Measurements from ENCODE around the gene TMEM272.

Gene TMEM272, protein sequence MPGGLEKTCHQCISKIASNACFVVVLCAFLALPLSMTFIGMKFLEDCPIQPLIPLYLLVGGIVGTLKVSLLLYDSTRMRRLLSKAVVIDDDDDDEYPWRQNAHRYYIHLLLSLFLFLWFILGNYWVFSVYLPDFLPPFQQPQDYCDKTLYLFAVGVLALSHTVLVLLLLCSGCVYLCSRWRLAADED

DNA sequence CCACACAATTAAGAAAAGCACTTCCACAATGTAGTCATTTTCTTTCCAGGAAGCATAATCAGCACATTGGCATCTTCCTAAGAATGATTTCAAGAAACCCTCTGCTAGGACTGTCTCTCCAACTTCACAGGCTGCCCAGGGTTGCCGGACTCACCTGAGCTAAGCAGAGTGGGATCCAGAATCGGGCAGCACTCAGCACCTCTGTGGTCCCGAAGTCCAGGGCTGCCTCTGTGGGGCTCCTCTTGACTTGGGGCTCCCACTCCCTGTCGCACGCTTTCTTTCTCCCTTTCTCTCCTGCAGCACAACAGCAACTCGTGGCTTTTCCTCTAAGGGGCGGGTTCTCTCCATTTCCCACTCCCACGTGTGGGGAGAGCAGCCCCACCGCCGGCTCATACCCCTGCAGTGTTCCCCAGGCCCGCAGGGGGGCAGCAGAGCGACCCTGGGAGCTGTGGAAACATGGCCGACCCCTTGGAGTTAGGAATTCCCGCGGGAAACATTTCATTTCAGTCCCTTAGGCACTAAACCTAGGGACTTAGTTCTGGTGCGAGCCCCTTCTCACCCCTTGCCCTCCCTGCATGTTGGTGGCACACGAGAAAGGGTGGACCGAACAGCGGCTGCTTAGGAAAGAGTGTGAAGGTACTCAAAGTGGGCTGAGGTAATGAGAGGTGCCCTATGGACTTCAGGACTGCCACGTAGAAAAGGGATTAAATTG lies at the start of gene TMEM272:
Gene TMEM272 (minus strand): TSS at position 316 of the 712 bp plus-strand sequence. CDS start 6,647 bp downstream, outside the sequence.
- peak in 9 of 10 donors; percentile 46 to 93 (median 65) for DNase-seq
- intact Hi-C loops (cut with DNase I): loop anchor here (5.0 kb wide), 1 partner anchor 282 kb away; the partner anchor contains the start of gene NEK5

DNA sequence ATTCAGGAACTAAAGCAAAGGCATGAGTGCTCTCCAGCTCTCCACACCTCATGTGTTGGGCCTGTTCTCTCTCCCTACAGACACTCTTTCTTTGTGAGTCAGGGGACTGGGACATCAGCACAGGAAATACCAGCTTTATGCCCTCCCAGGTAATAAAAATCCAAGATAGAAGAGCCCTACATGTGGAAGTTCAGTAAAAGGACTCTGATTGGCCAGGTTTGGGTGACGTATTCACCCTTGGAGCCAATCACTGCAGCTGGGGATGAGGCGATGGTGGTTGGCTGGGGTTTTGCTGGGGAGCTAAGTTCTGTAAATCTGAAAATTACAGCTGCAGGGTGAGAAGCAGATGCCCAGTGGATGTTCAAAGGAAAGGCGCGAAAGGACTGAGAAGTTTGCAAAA lies 49.3 kb upstream of the TMEM272 start:
- DNase-seq: no peak
- intact Hi-C loops (cut with DNase I): no loop called here

DNA sequence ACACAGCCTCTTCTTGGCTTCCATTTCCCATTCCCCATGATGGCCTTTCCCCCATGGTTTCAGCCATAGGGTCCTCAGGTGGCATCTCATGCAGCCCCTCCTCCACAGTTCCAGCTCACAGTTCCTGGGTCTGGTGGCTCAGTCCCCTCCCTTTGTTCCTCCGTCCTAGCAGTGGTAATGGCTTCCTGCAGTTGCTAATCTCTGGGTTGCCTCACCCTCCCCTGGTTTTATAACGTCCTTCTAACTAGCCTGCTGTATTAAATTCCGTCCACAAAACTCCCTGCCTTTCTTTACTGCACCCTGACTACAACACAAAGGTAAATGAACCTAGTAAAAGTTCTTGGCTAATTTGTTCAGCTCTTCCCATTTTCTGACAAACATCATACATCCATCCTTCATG lies 47.7 kb upstream of the TMEM272 start:
- intact Hi-C loops (cut with DNase I): no loop called here
- DNase-seq: no peak

DNA sequence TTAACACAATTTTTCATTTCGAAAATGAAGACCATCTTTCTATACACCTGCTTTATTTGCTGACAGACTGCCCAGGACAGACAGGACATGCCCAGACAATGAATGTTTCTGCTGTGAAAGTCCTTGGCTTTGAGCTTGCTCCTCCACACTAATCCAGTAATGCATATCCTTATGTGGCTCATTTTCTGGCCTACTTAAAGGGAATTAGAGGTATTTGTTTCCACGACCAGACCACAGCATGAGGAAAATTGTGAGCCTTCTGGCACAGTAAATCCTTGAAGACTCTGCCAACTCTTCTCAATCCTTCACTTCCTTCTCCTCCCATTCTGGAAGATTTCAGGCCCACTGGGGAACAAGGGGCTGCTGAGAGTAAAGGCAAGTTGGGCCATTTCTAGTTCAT lies 42.5 kb upstream of the TMEM272 start:
- DNase-seq: no peak
- intact Hi-C loops (cut with DNase I): no loop called here

DNA sequence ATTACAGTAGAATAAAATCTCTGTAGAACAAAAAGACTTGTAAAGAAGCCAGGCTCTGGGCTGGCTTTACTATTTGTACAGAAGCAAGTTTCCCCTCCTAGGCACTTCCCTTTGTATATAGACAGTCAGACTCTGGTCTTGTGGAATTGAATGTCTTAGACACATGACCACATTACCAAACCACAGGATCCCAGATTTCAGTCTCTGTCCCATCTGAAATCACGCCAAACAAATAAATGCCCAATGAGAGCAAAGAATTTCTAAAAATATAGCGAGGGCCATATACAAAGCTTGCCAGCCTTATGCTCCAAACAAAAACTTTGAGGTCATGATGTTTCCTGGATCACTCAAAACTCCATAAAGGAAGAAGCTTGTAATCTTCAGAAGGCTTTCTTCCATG lies 40.7 kb upstream of the TMEM272 start:
- DNase-seq: no peak
- intact Hi-C loops (cut with DNase I): no loop called here

DNA sequence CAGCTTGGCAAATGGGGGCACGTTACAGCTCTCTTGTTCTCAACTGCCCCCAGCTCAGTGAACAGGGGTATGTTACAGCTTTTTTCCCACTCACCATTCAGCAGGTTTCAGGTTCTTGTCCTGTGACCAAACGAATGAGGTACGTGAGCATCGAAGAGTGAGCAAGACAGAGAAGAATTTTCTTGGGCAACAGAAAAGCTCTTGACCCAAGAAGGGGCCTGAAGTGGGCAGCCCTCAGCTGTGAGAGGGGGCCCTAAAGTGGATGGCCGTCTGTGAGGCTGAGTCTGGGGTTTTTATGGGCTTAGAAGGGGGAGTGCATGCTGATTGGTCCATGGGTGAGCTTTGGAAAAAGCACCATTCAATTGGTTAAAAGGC lies 38.2 kb upstream of the TMEM272 start:
- intact Hi-C loops (cut with DNase I): no loop called here
- no peak for DNase-seq

DNA sequence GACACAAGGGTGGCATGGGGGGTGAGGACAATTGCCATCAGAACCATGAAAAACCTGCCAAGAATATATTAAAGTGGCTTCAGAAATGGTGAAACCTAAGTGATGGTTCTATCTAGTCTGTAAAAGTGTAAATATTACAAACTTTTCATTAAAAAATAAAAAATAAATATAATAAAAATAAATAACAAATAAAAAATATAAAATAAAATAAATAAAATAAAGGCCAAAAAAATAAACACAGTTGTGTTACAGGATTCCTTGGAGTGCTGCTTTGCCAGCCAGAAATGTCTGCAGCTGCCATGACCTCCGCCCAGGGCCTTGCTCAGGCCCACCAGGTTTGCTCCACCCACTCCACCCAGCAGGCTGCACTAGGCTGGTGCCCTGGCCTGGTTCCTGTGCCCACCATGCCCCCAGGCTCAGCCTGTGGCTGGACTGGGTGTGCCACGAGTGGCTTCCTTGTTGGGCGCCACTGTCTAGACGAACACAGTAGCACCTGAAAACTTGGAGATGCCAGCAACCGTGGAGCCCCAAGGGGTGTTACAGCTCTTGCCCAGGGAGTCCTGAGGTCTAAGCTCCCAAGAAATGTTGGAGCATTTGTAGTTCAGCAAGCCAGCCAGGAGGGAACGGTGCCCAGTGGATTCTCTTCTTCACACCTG lies 37.7 kb upstream of the TMEM272 start:
- intact Hi-C loops (cut with DNase I): no loop called here
- DNase-seq: no peak

DNA sequence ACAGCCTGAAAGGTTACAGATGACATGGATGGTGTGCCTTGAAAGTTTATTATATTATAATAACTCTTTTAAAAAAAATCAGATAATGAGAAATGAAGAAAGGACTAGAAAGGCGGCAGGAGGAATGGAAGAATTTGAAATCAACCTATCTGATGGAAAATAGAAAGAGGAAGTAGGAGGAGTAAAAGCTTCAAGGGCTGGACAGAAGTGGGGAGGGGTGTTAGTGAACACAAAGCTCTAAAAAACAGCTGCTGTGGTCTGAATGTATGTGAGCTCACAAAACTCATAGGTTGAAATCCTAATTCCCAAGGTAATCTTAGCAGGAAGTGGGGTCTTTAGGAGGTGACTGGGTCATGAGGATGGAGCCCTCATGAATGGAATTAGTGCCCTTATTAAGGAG lies 36.3 kb upstream of the TMEM272 start:
- no peak for DNase-seq
- intact Hi-C loops (cut with DNase I): no loop called here

DNA sequence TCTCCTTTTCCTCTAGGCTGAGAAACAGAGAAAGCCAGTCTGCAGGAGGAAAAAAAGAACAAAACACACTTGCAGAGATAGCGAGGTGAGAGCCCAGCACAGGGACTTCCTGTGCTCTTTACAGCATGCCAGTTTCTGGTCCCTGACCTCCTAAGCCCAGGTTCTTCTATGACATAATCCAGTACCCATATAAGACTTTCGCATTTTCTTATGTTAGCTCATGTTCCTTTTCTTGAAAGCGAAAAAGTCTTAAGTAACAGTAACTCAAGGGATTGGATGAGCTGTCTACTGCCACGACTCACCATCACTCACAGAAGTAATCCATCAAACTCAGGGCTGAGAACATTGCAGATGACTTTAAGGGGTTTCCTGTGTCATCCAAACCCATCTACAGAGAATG lies 34.2 kb upstream of the TMEM272 start:
- intact Hi-C loops (cut with DNase I): no loop called here
- DNase-seq: no peak

DNA sequence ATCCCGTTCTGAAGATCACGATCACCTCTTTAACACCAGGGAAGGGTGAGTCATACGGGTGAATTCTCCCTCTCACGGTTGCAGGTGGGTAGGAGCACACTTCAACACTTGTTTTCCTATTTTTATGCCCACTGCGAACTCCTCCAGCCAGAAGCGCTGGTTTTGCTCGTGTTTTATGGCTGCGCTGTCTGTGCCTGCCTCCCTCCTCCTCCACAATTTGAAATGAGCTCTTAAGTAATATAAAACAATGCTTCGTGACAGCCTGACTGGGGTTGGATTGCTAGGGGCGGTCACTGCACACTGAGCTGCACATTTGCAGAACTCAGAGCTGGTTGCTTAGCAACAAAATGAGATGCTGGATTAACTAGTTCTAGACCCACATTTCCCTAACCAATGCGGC lies 29.7 kb upstream of the TMEM272 start:
- peak in 3 of 10 donors; percentile 10 to 77 (median 21) for DNase-seq
- intact Hi-C loops (cut with DNase I): no loop called here

DNA sequence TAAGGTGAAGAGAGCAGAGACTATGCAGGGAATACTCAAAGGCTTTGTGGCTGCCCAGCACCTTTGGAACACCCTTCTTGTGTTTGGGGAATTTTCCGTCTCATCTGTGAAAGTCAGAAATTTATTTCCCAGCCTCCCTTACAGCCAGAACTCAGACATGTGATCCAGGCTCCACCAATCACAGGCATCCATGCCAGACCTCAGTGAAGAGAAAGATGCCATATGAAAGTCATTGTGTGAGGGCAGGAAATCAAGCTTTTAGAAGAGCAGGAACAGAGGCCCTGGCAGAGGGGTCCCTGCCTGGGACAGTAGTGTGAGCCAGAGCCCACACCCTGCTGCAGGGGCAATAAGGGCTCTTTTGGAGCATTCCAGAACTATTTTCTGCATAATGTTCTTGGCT lies 28.9 kb upstream of the TMEM272 start:
- DNase-seq: no peak

DNA sequence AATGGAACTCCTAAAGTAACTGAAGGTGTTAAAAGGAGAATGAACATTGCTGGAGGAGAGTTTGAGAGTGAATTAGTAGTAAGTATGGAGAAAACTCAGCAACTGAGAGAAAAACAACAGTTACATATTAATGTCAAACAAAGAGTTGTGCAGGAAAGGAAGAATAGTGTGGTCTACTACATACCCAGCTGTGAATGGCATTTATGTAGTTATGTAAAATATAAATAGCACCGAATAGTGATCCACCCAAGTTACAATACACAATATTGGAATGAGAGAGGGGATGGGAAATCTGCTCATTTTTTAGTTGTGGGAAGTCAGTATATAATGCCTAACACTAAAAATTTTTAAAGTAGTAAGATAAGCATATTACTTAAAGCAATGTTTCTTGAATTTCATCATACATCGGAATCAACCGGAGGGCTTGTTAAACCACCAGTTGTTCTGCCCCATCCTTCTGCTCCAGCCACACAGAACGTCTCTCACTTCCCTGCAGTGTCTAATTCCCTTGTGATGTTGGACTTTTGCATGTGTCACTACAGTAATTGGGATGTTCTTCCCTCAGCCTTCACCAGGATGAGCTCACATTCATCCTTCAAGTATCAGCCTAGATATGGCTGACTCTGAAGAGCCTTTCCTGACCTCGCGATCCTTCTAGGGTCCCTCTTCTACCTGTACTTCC lies 28.3 kb upstream of the TMEM272 start:
- DNase-seq: no peak
- intact Hi-C loops (cut with DNase I): no loop called here

More for the DNA sequence above, 28.9 kb upstream of the TMEM272 start:
- intact Hi-C loops (cut with DNase I): no loop called here

DNA sequence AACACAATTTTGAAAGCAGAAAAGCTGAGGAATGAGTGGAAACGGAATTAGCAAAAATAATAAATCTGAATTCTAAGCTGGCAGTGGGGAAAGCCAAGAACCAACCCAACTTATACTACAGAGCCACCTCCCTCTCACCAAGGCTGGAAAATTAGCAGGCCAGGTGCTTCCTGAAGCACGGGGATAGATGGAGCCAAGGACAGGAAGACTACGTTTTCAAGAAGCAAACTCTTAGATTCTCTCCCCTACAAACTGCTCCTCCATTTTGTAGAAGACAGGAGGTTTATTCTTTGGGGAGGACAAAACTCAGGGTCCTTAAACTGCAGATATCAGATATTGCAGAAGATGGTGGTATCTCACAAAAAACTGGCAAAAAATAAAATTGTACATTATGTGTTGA lies 25.6 kb upstream of the TMEM272 start:
- intact Hi-C loops (cut with DNase I): no loop called here
- DNase-seq: no peak

DNA sequence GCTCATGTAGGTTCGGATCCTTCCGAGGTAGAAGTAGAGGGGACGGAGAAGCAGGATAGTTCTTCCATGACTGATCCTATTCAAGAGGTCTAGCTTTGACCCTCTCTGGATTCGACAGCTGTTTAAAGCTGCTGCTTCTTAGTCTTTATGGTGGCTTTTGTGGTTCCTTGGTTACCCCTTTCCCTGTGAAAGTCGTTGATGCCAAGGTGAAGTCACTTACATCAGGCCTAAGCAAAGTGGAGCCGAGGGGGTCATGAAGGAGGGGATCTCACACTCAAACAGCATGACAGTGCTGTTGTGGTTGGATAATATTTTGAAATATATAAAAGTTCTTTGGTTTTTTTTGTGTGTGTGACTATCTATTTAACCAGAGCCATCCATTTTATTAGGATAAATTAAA lies 24.9 kb upstream of the TMEM272 start:
- no peak for DNase-seq
- intact Hi-C loops (cut with DNase I): no loop called here

DNA sequence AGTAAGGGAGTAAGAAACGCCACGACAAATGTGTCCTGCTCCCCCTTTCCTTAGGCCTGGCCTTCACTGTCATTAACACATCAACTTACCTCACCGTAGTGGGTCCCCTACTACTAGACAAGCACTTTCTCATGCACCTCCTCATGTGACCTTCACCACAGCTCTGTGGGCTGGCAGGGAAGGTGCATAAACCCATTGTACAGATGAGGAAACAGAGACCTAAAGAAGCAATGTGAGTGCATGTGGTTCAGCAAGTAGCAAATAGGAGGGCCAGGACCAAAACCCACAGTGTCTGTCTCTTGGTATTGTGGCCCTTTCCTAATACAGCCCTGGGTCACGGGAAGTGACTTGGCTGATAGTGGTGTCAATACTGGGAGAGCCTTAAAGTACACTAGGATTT lies 22.1 kb upstream of the TMEM272 start:
- DNase-seq: no peak
- intact Hi-C loops (cut with DNase I): no loop called here

DNA sequence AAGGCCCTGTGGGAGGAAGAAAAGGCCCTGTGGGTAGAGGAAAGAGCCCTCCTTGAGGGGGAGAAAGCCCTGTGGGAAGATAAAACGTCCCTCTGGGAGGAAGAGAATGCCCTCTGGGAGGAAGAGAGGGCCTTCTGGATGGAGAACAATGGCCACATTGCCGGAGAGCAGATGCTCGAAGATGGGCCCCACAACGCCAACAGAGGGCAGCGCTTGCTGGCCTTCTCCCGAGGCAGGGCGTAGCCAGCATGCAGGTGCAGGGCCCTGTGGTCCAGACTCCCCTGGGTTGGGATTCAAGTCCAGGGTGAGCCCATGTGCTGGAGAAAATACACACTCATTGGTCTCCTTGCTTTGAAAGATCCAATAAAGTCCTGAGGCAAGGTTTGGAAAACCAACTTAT lies 20.9 kb upstream of the TMEM272 start:
- intact Hi-C loops (cut with DNase I): no loop called here
- DNase-seq: no peak

DNA sequence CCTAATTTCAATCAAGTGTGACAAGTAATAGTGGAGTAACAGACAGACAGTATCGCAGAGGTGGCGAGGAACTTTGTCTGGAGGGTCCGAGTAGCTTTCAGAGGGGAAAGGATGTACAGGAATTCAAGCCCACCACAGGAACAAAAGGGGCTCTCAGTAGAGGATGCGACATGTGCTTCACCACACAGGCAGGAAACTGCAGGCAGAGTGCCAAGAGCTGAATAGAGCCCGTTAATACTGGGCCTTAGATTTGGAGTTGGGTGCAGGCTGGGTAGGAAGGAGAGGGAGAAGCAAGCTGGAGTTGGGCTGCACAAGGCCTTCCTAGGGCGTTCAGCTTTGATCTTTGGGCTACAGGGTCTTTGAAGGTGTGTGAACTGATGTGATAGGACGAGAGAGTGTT lies 18.0 kb upstream of the TMEM272 start:
- intact Hi-C loops (cut with DNase I): no loop called here
- DNase-seq: no peak

DNA sequence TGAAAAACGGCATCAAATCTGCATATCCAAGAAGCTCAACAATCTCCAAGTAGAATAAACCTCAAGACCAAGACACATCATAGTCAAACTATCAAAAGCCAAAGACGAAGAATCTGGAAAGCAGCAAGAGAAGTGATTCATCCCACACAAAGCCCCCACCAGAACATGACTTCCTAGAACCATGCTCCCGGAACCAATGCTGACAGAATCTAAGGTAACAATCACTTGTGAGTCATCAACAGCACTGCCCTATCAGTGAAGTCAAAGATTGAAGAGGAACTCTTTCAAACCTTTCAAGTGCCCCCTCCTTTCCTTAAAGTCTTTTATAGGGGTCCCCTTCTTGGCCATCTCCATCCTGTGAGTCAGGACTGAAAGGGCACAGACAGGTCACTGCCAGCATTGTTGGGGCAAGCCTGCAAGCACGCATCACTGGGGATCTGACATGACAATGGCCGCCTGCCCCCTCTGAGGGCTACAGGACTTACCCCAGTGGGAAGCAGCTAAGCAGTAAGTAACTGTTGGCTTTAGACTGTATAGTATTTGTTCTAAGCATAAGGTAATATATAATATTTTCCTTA lies 16.8 kb upstream of the TMEM272 start, which contains the start of gene CCDC70:
Gene CCDC70 (plus strand): TSS at position 247 of the 578 bp plus-strand sequence. CDS start 3,443 bp downstream, outside the sequence.
- intact Hi-C loops (cut with DNase I): no loop called here
- DNase-seq: no peak

DNA sequence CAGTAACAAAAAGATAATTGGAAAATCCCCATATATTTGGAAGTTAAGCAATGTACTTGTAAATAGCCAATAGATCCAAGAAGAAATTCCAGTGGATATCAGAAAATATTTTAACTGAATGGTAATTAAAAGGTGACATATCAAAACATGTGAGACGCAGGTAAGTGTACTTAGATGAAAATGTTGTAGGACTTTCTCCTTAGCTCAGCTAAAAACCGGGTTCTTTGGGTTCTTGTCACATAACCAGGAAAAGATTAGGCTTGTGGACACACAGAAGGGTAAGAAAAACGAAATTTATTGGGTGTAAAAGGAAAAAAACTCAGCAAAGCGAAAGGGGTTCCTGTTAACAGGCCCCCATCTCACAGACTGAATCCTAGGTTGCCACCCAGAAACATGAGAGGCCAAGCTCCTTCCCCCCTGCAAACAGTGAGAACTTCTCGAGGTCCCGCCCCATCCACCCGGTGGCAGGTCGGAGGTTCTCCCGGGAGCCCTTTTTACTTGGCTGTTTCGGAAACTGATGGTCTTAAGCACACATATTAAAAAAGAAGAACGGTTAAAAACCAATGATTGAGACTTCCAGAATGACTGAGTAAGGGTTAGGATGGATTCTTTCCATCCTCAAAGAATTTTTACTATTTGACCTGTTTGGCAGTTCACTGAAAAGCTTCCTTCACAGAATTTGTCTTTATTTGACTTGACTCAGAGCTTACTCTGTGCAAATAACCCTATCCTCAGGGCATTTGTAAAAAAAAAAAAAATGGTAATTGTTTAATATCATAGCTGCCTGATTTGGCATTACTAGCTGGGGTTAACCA lies 13.7 kb upstream of the TMEM272 start:
- DNase-seq: no peak
- intact Hi-C loops (cut with DNase I): no loop called here

DNA sequence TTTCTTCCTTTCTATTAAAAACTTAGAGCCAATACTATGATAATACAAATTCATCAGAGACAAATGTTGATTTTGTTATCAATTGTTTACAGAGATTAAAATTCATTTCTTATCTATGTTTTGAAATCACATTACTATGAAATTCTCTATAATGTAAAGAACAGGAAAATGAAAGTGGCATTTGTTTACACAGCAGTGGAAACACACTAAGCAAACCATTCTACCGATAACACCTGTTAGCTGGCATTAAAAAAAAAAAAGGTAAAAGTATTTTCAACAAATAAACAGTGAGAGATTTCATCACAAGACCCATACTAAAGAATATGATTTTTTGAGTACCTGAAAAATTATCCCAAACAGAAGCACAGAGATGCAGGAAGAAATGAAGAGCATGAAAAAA lies 12.0 kb upstream of the TMEM272 start:
- intact Hi-C loops (cut with DNase I): no loop called here
- no peak for DNase-seq

Measured in posterior cingulate gyrus (tissue), 11 donors.